WERI-Rb-1 (cell line): ENCODE results near the gene DDX19B.
A peak's percentile ranks its signal among the peaks of the same experiment; 100 is the strongest.
"Not testable (repeated sequence)": the region's sequence is repeated elsewhere in the genome, so short reads cannot be mapped to it uniquely, and the experiment has no call there.

Source experiments
- DNase-seq: peaks from one replicate; pipeline ENCODE4 v3.0.0-alpha.2; 2020
- H3K27ac ChIP-seq: fragments of 250-450 bp; sonication (Bioruptor Pico); 2 replicates; pipeline ENCODE4 v1.5.1; 2020; ENCODE audit warnings: mild to moderate bottlenecking, moderate library complexity
- H3K27me3 ChIP-seq: fragments of 250-450 bp; sonication (Bioruptor Pico); 2 replicates; pipeline ENCODE4 v1.5.1; 2021; ENCODE audit warnings: mild to moderate bottlenecking, low read depth, moderate library complexity; ENCODE audit not compliant: insufficient read depth, severe bottlenecking
- H3K36me3 ChIP-seq: fragments of 250-450 bp; sonication (Bioruptor Pico); 2 replicates; pipeline ENCODE4 v1.5.1; 2020; ENCODE audit warnings: mild to moderate bottlenecking, moderate library complexity
- H3K4me3 ChIP-seq: 2 replicates; pipeline ENCODE4 v1.5.1; 2011; ENCODE audit warnings: low read depth, mild to moderate bottlenecking, control low read depth, low read length
- H3K9me3 ChIP-seq: fragments of 250-450 bp; sonication (Bioruptor Pico); 2 replicates; pipeline ENCODE4 v1.5.1; 2021; ENCODE audit warnings: mild to moderate bottlenecking, moderate library complexity; ENCODE audit not compliant: severe bottlenecking
- TF ChIP-seq, protein P1 (sequence below): IDR thresholded peaks from 2 replicates; pipeline ENCODE4 v1.5.1; 2011; ENCODE audit warnings: low read depth, mild to moderate bottlenecking, control low read depth, inconsistent platforms, low read length

Gene DDX19B

DNA sequence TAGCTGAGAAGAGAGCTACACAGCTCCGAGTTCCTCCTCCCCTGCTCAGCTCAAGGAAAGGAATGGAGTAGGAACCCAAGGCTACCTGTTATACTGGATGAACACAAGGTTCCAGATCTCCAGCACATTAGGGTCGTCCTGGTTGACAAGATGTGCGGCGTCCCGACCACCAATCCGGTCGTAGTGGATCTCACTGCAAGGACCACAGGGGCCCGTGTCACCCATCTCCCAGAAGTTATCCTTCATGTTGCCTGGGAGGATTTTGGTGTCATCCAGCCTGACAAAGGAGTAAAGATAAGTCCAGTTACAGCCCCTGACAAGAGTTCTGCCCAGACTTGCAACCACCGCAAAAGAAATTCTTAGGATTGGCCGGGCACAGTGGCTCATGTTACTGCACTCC lies 27.3 kb upstream of the DDX19B start:
- no peak for DNase-seq
- H3K9me3 ChIP-seq, result no peaks in the 10 kb centered on the region
- no peak overlapping the region for H3K27ac ChIP-seq
- peaks cover 87% of the 10 kb centered on the region for H3K36me3 ChIP-seq
- H3K4me3 ChIP-seq, result no peak overlapping the region
- TF ChIP-seq, protein P1, sequence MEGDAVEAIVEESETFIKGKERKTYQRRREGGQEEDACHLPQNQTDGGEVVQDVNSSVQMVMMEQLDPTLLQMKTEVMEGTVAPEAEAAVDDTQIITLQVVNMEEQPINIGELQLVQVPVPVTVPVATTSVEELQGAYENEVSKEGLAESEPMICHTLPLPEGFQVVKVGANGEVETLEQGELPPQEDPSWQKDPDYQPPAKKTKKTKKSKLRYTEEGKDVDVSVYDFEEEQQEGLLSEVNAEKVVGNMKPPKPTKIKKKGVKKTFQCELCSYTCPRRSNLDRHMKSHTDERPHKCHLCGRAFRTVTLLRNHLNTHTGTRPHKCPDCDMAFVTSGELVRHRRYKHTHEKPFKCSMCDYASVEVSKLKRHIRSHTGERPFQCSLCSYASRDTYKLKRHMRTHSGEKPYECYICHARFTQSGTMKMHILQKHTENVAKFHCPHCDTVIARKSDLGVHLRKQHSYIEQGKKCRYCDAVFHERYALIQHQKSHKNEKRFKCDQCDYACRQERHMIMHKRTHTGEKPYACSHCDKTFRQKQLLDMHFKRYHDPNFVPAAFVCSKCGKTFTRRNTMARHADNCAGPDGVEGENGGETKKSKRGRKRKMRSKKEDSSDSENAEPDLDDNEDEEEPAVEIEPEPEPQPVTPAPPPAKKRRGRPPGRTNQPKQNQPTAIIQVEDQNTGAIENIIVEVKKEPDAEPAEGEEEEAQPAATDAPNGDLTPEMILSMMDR, result no peak
- no peaks in the 10 kb centered on the region for H3K27me3 ChIP-seq

DNA sequence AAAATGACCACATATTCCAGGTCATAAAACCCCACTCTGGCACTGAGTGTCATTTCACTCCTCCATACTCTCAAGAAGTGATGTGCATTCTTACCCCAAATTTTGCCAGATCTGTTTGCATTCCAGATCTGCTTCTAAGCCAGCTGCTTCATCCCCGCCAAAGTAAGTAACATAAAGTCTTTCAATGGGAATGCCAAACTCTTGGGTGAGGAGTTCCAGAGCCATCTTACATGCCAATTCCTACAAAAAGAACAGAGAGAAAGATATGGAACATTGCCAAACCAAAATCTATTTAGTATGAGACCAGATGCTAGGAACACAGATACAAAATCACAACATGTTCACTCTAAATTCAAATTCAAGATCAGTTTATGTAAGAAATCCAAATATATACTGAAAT lies 22.6 kb upstream of the DDX19B start:
- Histone ChIP-seq H3K36me3 (peaks cover 87% of the 10 kb centered on the region), H3K4me3 (no peak overlapping the region), H3K9me3 (no peaks in the 10 kb centered on the region), H3K27me3 (no peaks in the 10 kb centered on the region), H3K27ac (no peak overlapping the region)
- DNase-seq, result no peak
- TF ChIP-seq, protein P1, result no peak

DNA sequence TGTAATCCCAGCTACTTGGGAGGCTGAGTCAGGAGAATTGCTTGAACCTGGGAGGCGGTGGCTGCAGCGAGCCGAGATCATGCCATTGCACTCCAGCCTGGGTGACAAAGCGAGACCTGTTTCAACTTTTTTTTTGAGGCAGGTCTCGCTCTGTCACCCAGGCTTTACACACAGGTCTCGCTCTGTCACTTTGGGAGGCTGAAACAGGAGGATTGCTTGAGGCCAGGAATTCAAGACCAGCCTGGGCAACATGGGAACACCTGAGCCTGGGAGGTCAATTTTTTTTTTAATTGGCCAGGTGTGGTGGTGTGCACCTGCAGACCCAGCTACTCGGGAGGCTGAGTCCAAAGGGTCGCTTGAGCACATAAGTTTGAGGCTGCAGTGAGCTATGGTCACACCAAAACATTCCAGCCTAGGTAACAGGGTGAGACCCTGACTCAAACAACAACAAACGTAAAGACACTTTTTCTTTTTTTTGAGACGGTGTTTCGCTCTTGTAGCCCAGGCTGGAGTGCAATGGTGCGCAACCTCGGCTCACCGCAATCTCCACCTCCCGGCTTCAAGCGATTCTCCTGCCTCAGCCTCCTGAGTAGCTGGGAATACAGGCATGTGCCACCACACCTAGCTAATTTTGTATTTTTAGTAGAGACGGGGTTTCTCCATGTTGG lies 11.5 kb upstream of the DDX19B start:
- not testable (repeated sequence) for H3K9me3 ChIP-seq, DNase-seq, H3K27me3 ChIP-seq
- H3K36me3 ChIP-seq, result peaks cover 48% of the 10 kb centered on the region
- H3K4me3 ChIP-seq, result peak overlapping the region; percentile 89
- peak overlapping the region; percentile 100 for H3K27ac ChIP-seq

DNA sequence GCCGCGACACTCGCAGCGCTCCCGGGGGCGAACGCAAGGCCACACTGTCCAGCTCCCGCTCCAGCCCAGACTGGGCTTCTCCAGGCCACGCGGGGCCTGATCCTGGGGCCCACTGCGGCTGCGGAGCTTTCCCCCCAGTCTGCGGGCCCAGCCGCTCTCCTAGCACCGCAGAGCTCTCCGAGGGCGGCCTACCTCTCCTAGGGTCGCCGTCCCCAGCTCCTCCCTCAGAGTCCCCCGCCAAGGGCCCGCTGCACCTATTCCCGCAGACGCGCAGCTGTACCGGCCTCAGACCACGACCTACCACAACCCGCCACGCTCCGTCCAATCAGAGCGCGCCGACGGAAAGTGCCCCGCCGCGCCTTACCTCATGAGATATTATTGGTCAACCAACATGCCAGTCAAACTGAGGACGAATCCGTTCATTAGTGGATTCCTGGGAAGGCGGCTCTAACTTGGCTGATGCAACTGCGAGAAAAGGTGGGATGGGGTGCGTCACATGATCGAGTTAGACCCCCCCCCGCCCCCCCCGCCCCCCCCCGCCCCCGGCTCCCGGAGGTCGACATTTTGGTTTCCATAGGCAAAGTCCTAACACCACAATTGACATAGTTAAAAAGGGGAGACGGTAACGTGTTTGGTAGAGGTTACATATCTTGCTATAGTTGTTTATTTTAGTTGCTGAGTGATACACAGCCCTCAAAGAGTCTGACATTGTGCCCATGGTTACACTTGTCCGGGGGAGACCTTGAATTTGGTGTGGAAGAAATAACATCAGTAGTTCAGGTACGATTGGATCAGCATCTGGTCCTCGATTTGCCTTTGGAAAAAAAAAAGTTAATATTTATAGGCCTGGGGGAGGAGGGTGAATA lies 9.5 kb upstream of the DDX19B start, which contains the start of gene AARS1:
Gene AARS1, minus strand, starts transcription at position 278 of the 866 bp plus-strand sequence. CDS start 6,743 bp downstream, outside the sequence.
- Histone ChIP-seq H3K4me3 (peak within 1 kb of the TSS; percentile 89), H3K36me3 (peaks cover 30% of the 10 kb centered on the region), H3K27ac (peak within 1 kb of the TSS; percentile 100), H3K27me3 (no peaks in the 10 kb centered on the region), H3K9me3 (no peaks in the 10 kb centered on the region)
- TF ChIP-seq, protein P1, result no peak
- peak; percentile 98 for DNase-seq

DNA sequence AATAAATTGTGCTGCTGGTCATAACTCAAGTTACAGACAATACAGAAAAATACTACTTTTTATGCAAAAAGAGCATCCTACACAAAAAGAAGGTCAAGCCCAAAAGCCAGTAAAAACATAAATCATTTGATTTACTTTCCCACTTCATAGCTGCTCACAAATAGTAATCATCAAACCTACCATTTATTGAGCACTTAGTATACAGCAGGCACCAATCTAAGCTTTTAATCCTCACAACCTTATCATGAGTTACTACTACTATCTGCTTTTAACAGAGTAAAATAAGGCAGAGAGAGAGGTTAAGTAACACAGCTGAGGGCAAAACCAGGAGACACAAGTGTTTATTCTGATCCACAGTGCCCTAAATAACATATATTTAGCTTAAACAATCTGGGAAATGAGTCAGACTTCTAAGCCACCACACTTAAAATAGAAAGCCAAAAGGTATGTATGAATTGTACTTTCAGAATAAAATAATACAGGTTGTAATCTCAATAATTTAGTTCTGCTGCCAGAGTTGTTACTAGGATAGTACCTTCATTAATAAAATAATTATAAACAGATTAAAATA lies 8.0 kb upstream of the DDX19B start:
- H3K36me3 ChIP-seq, result peaks cover 15% of the 10 kb centered on the region

DNA sequence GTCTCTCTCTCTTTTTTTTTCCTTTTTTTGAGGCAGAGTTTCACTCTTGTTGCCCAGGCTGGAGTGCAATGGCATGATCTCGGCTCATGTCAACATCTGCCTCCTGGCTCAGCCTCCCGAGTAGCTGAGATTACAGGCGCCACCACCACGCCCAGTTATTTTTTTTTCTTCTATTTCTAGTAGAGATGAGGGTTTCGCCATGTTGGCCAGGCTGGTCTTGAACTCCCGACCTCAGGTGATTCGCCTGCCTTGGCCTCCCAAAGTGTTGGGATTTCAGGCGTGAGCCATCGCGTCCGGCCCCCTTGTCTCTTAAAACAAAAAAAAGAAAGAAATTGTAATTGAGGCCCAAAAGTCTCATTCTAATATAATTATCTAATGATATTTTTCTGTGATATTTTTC lies 6.8 kb upstream of the DDX19B start:
- H3K27me3 ChIP-seq, H3K36me3 ChIP-seq, DNase-seq, H3K27ac ChIP-seq, H3K9me3 ChIP-seq, H3K4me3 ChIP-seq: not testable (repeated sequence)

More for the DNA sequence above, 8.0 kb upstream of the DDX19B start:
- TF ChIP-seq, protein P1, result no peak
- Histone ChIP-seq H3K9me3 (no peaks in the 10 kb centered on the region), H3K27me3 (no peaks in the 10 kb centered on the region), H3K4me3 (no peak overlapping the region), H3K27ac (no peak overlapping the region)
- no peak for DNase-seq
